ENCODE results near the gene FAM186B. TPM values are rescaled to one million over a fixed set of nuclear protein-coding genes. Genes with fewer than 3 reads are reported as not detected.

The FAM186B gene
- total RNA-seq, 1 experiment from 2014 or later: 1.3 TPM

DNA sequence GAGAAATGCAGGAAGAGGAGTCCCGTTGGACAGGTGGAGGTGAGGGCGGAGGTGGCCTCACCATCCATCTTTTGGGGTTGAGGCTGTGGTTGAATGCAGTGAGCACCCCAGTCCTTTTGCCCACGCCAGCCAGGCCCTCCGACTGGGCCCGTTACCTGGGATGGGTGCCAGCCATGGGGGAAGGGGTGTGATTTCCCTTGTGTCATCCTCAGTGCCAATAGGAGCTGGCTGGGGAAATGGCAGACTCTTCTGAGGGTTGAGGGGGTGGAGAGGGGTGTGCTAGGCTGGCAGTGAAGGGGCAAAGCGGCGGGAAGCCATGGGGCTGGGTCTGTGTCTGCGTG lies 57.0 kb downstream of the FAM186B start:
- TF ChIP-seq, protein P1, sequence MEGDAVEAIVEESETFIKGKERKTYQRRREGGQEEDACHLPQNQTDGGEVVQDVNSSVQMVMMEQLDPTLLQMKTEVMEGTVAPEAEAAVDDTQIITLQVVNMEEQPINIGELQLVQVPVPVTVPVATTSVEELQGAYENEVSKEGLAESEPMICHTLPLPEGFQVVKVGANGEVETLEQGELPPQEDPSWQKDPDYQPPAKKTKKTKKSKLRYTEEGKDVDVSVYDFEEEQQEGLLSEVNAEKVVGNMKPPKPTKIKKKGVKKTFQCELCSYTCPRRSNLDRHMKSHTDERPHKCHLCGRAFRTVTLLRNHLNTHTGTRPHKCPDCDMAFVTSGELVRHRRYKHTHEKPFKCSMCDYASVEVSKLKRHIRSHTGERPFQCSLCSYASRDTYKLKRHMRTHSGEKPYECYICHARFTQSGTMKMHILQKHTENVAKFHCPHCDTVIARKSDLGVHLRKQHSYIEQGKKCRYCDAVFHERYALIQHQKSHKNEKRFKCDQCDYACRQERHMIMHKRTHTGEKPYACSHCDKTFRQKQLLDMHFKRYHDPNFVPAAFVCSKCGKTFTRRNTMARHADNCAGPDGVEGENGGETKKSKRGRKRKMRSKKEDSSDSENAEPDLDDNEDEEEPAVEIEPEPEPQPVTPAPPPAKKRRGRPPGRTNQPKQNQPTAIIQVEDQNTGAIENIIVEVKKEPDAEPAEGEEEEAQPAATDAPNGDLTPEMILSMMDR (conservative IDR thresholded peaks at IDR 0.05): no peak
- TF ChIP-seq EZH2 (IDR thresholded peaks at IDR 0.05; ENCODE audit: low read depth): no peak
- H3F3A ChIP-seq (ENCODE audit: insufficient read depth, low read depth): no peaks in the 10 kb centered on the region
- no peak overlapping the region for H3K4me2 ChIP-seq
- H3K27me3 ChIP-seq (ENCODE audit: insufficient read depth, low read depth): peaks cover 4% of the 10 kb centered on the region
- no peaks in the 10 kb centered on the region for H4K20me1 ChIP-seq (ENCODE audit: insufficient read depth)
- no peak overlapping the region for H3K4me3 ChIP-seq
- ChIA-PET POLR2A (ENCODE audit: unreplicated experiment) (no interaction called here), CTCF (no interaction called here)
- DNase-seq: no peak
- no peaks in the 10 kb centered on the region for H3K9me3 ChIP-seq (ENCODE audit: insufficient read depth, low read depth)
- no peaks in the 10 kb centered on the region for H3K4me1 ChIP-seq (replicated peaks; ENCODE audit: insufficient read depth)
- BruUV-seq (replicated peaks): no TSS peak
- no peaks in the 10 kb centered on the region for H3K36me3 ChIP-seq (ENCODE audit: low read depth)
- no peak overlapping the region for H3K27ac ChIP-seq
- intact Hi-C loops (cut with micrococcal nuclease; ENCODE audit: unreplicated experiment): no loop called here
- H3K79me2 ChIP-seq (ENCODE audit: low read depth): no peaks in the 10 kb centered on the region
- no peaks in the 10 kb centered on the region for H3K9me2 ChIP-seq (ENCODE audit: insufficient read depth)
- no peak overlapping the region for H2AFZ ChIP-seq

DNA sequence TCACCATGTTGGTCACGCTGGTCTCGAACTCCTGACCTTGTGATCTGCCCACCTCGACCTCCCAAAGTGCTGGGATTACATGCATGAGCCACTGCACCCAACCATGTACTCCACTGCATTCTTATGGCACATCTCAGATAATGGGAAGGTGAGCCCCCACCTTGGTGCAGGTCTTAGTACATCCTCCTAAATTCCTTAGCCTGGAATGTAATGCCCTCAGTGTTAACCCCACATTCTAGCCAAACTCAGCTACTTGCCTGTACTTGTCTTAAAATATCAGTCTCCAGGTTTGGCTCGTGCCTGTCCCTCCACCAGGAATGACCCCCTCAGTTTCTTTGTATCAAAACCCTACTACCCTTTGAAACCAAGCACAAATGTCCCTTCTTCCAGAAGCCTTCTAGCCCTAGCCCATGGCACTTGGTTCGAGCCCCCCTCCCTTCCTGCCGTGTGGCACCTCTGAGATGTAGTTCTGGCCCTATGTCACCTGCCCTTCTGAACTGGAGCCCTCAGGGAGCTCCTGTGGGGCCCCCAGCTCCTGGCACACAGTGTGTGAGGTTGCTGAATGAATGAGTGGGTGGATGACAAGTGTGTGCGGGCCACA lies 58.2 kb downstream of the FAM186B start:
- H3K79me2 ChIP-seq (ENCODE audit: low read depth): no peaks in the 10 kb centered on the region
- H3K4me2 ChIP-seq: no peak overlapping the region
- H3K27me3 ChIP-seq (ENCODE audit: insufficient read depth, low read depth): peaks cover under 1% of the 10 kb centered on the region
- H3K27ac ChIP-seq: no peak overlapping the region
- no peaks in the 10 kb centered on the region for H4K20me1 ChIP-seq (ENCODE audit: insufficient read depth)
- no peaks in the 10 kb centered on the region for H3F3A ChIP-seq (ENCODE audit: insufficient read depth, low read depth)
- H3K9me3 ChIP-seq (ENCODE audit: insufficient read depth, low read depth): no peaks in the 10 kb centered on the region
- no peaks in the 10 kb centered on the region for H3K4me1 ChIP-seq (replicated peaks; ENCODE audit: insufficient read depth)
- TF ChIP-seq, protein P1 (conservative IDR thresholded peaks at IDR 0.05): no peak
- ChIA-PET CTCF (no interaction called here), POLR2A (ENCODE audit: unreplicated experiment) (no interaction called here)
- no peaks in the 10 kb centered on the region for H3K9me2 ChIP-seq (ENCODE audit: insufficient read depth)
- BruUV-seq (replicated peaks): no TSS peak
- H3K4me3 ChIP-seq: no peak overlapping the region
- no peak for DNase-seq
- no peak overlapping the region for H2AFZ ChIP-seq
- intact Hi-C loops (cut with micrococcal nuclease; ENCODE audit: unreplicated experiment): no loop called here
- no peaks in the 10 kb centered on the region for H3K36me3 ChIP-seq (ENCODE audit: low read depth)

DNA sequence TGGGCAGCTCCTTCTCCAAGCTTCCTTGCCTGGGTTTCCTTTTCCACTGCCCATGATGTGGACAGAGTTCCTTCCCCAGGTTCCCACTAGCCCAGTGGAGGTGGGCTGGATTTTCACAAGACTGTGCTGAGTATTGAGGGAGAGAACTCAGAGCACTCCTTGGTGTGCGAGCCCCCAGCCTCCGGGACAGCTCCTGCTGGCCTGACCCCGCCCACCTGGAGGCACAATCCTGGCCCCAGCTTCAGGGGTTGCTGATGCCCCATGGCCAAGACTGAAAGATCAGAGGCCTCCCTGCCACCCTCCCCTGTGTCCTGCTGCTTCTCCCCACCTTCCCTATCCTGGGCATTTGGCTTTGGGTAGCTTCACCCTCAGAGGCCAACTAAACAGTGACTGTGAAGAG lies 59.0 kb downstream of the FAM186B start:
- DNase-seq: no peak
- POLR2A ChIA-PET (ENCODE audit: unreplicated experiment): no interaction called here
- H3K4me2 ChIP-seq: no peak overlapping the region
- H3K27me3 ChIP-seq (ENCODE audit: insufficient read depth, low read depth): no peaks in the 10 kb centered on the region; the same call in 1 of the 2 replicates
- H3K4me1 ChIP-seq (replicated peaks; ENCODE audit: insufficient read depth): no peaks in the 10 kb centered on the region
- no peaks in the 10 kb centered on the region for H3F3A ChIP-seq (ENCODE audit: insufficient read depth, low read depth)
- no peak overlapping the region for H3K27ac ChIP-seq
- intact Hi-C loops (cut with micrococcal nuclease; ENCODE audit: unreplicated experiment): no loop called here
- H4K20me1 ChIP-seq (ENCODE audit: insufficient read depth): no peaks in the 10 kb centered on the region
- H3K36me3 ChIP-seq (ENCODE audit: low read depth): no peaks in the 10 kb centered on the region
- H3K9me2 ChIP-seq (ENCODE audit: insufficient read depth): no peaks in the 10 kb centered on the region
- no peaks in the 10 kb centered on the region for H3K9me3 ChIP-seq (ENCODE audit: insufficient read depth, low read depth)
- CTCF ChIA-PET: no interaction called here
- BruUV-seq (replicated peaks): no TSS peak
- no peak overlapping the region for H2AFZ ChIP-seq
- no peak for TF ChIP-seq EZH2 (IDR thresholded peaks at IDR 0.05; ENCODE audit: low read depth)
- TF ChIP-seq, protein P1 (conservative IDR thresholded peaks at IDR 0.05): no peak
- H3K4me3 ChIP-seq: no peak overlapping the region
- no peaks in the 10 kb centered on the region for H3K79me2 ChIP-seq (ENCODE audit: low read depth)

Data from PC-9 (cell line).